ENCODE data around the gene WDR7.

WDR7 gene

DNA sequence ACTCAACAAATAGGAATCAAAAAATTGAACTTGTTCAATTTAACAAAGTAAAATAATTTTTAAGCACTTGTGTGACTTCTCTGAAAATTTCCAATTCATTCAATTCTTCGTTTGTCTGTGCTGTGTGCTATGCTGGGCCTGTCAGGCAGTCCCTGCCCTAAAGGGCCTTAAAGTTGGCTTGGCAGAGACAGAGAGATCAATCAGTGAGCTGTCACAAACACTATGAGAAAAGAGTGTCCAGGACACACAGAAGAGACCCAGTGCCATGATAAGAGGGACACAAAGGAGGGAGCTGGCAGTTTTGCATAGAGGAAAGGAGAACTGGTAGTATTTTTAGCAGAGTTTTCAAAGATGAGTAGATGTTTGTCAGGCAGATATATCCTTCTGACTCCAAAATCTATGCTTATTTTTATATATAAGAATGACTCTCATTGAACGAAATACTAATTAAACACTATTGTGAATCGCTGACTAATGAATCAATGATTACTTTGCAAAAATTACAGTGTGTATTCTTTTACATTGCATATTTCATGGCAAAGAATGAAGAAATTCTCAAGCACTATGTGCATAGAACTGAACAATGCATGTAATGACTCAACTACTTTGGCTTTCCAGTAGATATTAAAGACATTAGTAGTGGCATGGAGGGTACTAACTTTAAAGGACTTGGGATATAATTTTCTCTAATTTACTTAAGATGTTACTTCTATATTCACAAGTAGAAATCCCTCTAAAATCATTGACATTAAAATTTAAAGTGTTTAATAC is 302.5 kb downstream of the WDR7 start:
- no peak for DNase-seq

- no peak for DNase-seq
Observed at GRCh38 chr18:56955490-56955889, 304.3 kb downstream of the WDR7 start.

DNA sequence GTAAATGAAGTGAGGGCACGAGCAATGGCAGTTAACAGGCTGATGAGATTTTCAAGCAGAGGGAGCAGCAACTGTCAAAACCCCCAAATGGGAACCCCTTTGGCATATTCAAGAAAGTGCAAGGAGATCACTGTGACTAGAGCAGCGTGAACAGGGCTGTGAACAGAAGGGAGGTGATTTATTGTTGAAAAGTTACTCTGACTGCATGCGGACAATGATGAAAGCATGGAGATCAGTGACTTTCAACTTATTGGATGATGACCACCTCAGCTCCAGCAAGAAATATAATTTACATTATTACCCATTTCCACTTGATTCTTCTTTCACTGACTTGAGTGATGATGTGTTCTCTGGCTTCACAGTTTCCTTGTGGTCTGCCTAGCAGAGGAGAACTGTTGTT is 308.0 kb downstream of the WDR7 start:
- DNase-seq, result no peak

GRCh38 chr18:56962322-56962721 is 311.2 kb downstream of the WDR7 start:
- no peak for DNase-seq

DNA sequence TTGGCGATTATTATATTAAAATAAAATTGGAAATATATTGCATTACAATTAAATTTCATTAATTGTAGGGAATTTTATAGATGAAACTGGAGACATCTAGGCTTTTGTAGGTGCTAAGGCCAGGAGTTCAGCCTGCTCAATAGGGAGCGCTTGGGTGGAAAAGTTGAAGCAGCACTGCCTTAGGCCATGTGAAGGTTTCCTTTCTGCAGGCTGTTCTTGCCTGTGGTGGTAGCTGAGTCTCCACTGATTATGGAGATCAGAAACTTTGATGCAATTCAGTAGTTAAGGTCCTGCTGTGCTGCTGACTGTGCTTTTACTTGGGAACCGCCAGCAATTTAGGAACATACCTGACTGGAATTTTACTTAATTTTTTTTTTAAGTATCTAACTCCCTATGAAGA is 315.9 kb downstream of the WDR7 start:
- DNase-seq, result no peak

GRCh38 chr18:56973487-56973886 is 322.3 kb downstream of the WDR7 start:
- no peak for DNase-seq

DNA sequence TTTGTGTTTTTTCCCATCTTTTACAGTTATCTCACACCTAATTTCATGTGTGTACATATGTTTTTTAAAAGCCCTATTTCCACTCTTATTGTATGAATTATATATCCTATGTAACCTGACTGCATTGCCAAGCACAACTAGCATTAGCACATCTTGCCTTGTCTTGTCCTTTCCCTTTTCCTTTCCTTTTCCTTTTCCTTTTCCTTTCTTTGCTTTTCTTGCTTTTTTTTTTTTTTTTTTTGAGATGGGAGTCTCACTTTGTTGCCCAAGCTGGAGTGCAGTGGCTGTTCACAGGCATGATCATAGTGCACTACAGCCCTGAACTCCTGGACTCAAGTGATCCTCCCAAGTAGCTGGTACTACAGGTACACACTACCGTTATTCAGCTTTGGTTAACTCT is 323.0 kb downstream of the WDR7 start:
- no peak for DNase-seq

DNA sequence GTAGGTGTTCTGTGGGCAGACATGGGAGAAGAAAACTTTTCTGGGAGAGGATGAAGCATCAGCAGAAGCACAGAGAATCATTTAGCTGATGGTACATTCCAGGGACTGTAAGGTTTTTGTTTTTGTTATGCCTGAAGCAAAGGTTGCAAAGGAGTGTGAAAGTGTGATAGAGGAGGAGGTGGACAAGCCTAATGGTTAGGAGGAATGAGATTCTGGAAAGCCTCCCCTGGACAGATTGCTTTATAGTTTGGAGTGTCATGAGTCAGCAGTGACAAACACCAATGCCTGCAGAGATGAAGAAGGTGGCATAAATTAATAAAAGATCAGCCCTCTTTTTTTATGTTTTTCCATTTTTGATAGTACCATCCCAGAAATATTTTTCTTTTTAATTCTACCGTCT is 324.1 kb downstream of the WDR7 start:
- no peak for DNase-seq

- DNase-seq, result no peak
Observed at GRCh38 chr18:56977309-56977708, 326.1 kb downstream of the WDR7 start.

DNA sequence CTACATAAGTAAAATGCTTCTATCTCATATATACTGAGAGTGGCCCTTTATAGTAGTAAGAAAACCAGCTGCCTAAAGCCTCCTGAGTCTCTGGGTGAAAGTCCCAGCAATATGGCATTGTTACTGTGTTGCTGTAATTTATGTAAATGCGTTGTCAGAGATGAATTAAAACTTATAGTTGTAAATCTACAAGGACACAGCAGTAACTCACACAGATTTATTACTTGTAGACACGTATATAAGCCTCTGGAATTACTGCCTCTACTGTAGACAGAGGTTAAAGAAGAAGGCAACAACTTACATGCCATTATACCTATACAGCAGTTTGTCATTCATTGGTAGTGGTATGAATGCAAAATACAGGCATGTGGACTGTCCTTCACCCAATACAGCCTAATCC is 326.6 kb downstream of the WDR7 start:
- no peak for DNase-seq

GRCh38 chr18:56980151-56980550 is 329.0 kb downstream of the WDR7 start:
- DNase-seq, result no peak

GRCh38 chr18:56982766-56983165 is 331.6 kb downstream of the WDR7 start:
- no peak for DNase-seq

DNA sequence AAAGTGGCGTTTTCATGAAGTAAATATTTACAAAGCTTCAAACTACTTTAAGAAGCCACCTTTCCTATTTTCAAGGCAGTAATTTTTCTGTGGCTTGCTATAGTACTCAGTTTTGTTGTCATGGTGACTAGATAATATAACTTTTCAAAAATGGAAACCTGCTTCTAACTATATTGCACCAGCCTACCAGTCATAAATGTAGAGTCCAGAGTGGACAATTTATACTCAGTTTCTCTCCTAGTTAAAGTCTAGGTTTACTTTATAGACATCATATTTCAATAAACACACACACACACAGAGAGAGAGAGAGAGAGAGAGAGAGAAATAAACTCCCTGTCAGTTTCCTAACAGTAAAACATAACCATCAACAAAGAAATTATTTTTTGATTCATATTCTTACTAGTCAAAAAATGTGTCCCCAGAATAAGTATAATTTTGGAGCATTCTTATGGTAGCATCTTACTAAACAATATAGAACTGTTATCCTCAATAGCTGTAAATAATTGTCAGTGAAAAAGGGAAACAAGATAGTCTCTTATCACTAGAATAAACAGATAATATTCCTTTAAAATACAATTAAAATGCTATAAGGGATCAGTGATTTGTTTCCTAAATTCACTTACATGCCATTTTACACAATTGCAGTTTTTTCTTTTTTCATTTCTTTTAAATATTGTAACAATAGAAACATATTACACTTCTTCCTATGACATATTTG is 332.3 kb downstream of the WDR7 start:
- no peak for DNase-seq

- no peak for DNase-seq
Observed at GRCh38 chr18:56984731-56985130, 333.6 kb downstream of the WDR7 start.

- DNase-seq, result no peak
Observed at GRCh38 chr18:56986829-56987228, 335.7 kb downstream of the WDR7 start.

- DNase-seq, result no peak
Observed at GRCh38 chr18:56987236-56987635, 336.1 kb downstream of the WDR7 start.

GRCh38 chr18:56988022-56988421 is 336.9 kb downstream of the WDR7 start:
- no peak for DNase-seq

GRCh38 chr18:56990678-56991077 is 339.5 kb downstream of the WDR7 start:
- DNase-seq, result no peak

GRCh38 chr18:56992777-56993176 is 341.6 kb downstream of the WDR7 start:
- DNase-seq, result no peak

- DNase-seq, result no peak
Observed at GRCh38 chr18:56995579-56996188, 344.5 kb downstream of the WDR7 start.

DNA sequence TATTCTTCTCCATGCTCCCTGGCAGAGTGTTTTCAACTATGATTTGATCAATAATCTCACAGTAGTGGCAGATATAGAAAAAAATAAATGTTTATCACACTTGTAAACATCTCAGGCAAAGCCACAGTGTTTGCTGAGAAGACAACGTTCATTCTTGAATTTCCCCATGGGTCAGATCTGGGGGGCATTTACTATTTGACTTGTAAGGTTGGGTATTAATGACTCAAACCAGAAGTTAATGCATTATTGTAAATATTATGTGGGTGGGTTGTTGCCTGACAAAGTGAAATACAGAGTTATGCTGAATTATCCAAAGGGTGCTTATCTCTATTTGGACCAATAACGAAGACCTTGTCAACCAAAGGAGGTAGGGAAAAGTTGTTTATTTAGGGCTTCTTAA is 346.0 kb downstream of the WDR7 start:
- no peak for DNase-seq

DNA sequence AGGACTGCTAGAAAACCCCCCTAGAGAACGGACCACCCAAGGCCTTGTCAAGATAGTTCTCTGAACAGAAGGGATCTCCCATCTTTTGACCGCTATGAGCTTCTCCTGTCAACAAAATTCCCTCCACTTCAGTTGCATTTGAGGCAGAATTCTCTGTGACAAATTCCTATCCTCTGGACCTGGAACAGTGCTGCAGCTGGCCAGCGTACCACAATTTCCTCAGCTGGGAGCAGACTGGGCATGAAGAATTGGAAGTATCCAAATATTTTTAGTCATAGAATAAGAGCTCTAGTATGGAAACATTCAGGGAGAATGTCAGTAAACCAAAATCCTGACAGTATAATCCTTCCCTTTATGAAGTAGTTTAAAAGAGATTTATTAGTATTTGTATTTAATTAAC is 348.7 kb downstream of the WDR7 start:
- DNase-seq, result no peak

- peak; percentile 6 for DNase-seq
Observed at GRCh38 chr18:57002627-57003026, 351.5 kb downstream of the WDR7 start.

DNA sequence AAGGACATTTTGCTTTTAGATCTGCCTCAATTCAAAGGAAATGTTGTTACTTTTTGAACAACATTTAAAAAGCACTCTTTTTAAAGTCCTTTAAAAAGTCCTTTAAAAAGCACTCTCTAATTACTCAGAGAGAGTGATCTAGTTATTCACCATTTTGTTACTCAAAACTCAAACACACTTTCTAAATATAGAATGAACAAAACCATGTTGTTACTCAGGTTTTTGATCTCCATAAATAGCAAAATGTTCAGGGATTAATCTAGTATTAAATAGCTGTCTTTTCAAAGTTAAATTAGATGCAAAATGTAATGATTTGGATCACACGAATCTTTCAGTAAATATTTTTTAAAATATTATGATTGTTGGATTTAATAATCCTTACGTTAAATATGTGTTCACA is 352.2 kb downstream of the WDR7 start:
- DNase-seq, result no peak

Measured in NCI-H774 (cell line).